HCT116 (cell line): ENCODE data around the gene TRIM41. TPM values are rescaled to one million over a fixed set of nuclear protein-coding genes. Genes with fewer than 3 reads are reported as not detected.

Experiments used
- ATAC-seq: fragments of 200-7000 bp; cut with Tn5 transposase; 2 replicates; pipeline ENCODE4 v1.9.1; 2020; ENCODE audit warnings: mild to moderate bottlenecking, moderate library complexity
- BruUV-seq: library from RNA; stranded (reverse); fragments of 400-500 nt; replicated peaks from 2 replicates; lab custom pipeline; 2021; lab: Mats Ljungman, UMichigan
- CTCF ChIA-PET: fragments of 300-600 bp; sonication (Branson Sonifier 250); formaldehyde crosslinking; loops from one replicate; lab custom pipeline; 2021; ENCODE audit warnings: antibody characterized with exemption; lab: Charles Lee
- POLR2A ChIA-PET: fragments of 300-600, 350-600 bp; sonication (Branson Sonifier 250); formaldehyde crosslinking; loops from one replicate; lab custom pipeline; 2021; ENCODE audit warnings: antibody characterized with exemption; lab: Charles Lee
- RAD21 ChIA-PET, 2 experiments: fragments of 300-600 bp; sonication (Branson Sonifier 250); formaldehyde crosslinking; loops; one replicate each; lab custom pipeline; 2023; ENCODE audit warnings: low total read pairs in 2 of 2; ENCODE audit not compliant: uncharacterized antibody in 2 of 2, unreplicated experiment in 2 of 2, low non-redundant PET in 1 of 2; lab: Charles Lee
- DNase-seq: peaks from one replicate; pipeline ENCODE4 v3.0.0-alpha.2; 2010; ENCODE audit warnings: low read depth, low spot score
- H2AFZ ChIP-seq: fragments of 200-600 bp; shearing (Covaris generic), sonication (generic); 2 replicates; pipeline ENCODE4 v1.6.1; 2017; ENCODE audit warnings: low read depth, mixed run types, mixed read lengths, antibody characterized with exemption, low read length; ENCODE audit not compliant: poor library complexity, severe bottlenecking
- H3K27ac ChIP-seq: 2 replicates; pipeline ENCODE4 v1.5.1; 2012; ENCODE audit warnings: low read depth, low read length
- H3K27me3 ChIP-seq: fragments of 200-600 bp; sonication (generic); 2 replicates; pipeline ENCODE4 v1.6.1; 2016; ENCODE audit warnings: mixed run types, low read length, mixed read lengths; ENCODE audit not compliant: insufficient read depth
- H3K36me3 ChIP-seq, 2 experiments: fragments of 200-500 bp in 1 of 2; fragments of 200-600 bp in 1 of 2; sonication (Bioruptor generic) in 1 of 2; sonication (generic) in 1 of 2; 2 replicates each; pipeline versions ENCODE4 v1.5.1 to v1.6.1; 2014 to 2016; ENCODE audit warnings: low read length in 2 of 2, inconsistent platforms in 1 of 2, mixed read lengths in 1 of 2, mixed run types in 1 of 2; ENCODE audit not compliant: insufficient read depth in 2 of 2, control insufficient read depth in 1 of 2
- H3K4me1 ChIP-seq, 2 experiments: fragments of 200-600 bp in 1 of 2; sonication (generic) in 1 of 2; 2 replicates each; pipeline versions ENCODE4 v1.5.1 to v1.6.1; 2012 to 2017; ENCODE audit warnings: low read length in 2 of 2, inconsistent platforms in 1 of 2, mild to moderate bottlenecking in 1 of 2, mixed read lengths in 1 of 2, mixed run types in 1 of 2, moderate library complexity in 1 of 2; ENCODE audit not compliant: insufficient read depth in 2 of 2, control insufficient read depth in 1 of 2
- H3K4me2 ChIP-seq: fragments of 200-600 bp; sonication (generic); 2 replicates; pipeline ENCODE4 v1.6.1; 2017; ENCODE audit warnings: mixed run types, low read length, mixed read lengths
- H3K4me3 ChIP-seq, 2 experiments: fragments of 200-600 bp in 1 of 2; sonication (generic) in 1 of 2; replicated peaks in 1 of 2; 2 replicates each; pipeline ENCODE4 v1.5.1; 2011 to 2016; ENCODE audit warnings: low read length in 2 of 2, control low read depth in 1 of 2, low read depth in 1 of 2, mild to moderate bottlenecking in 1 of 2, mixed read lengths in 1 of 2, mixed run types in 1 of 2
- H3K79me2 ChIP-seq: fragments of 200-600 bp; sonication (generic); 2 replicates; pipeline ENCODE4 v1.6.1; 2017; ENCODE audit warnings: mild to moderate bottlenecking, mixed run types, low read length, moderate library complexity, mixed read lengths; ENCODE audit not compliant: insufficient read depth
- H3K9ac ChIP-seq: fragments of 200-600 bp; sonication (generic); 2 replicates; pipeline ENCODE4 v1.6.1; 2016; ENCODE audit warnings: low read length, mixed read lengths
- H3K9me2 ChIP-seq: fragments of 200-600 bp; sonication (generic), shearing (Covaris generic); 2 replicates; pipeline ENCODE4 v1.6.1; 2017; ENCODE audit warnings: mixed run types, mild to moderate bottlenecking, moderate library complexity; ENCODE audit not compliant: insufficient read depth
- H3K9me3 ChIP-seq, 2 experiments: fragments of 200-500 bp in 1 of 2; fragments of 200-600 bp in 1 of 2; sonication (Bioruptor generic) in 1 of 2; sonication (generic) in 1 of 2; 2 replicates each; pipeline ENCODE4 v1.6.1; 2014 to 2017; ENCODE audit warnings: low read length in 2 of 2, mixed read lengths in 2 of 2, inconsistent platforms in 1 of 2, low read depth in 1 of 2, mild to moderate bottlenecking in 1 of 2, mixed run types in 1 of 2, moderate library complexity in 1 of 2; ENCODE audit not compliant: control insufficient read depth in 1 of 2, insufficient read depth in 1 of 2
- H4K20me1 ChIP-seq: fragments of 200-600 bp; sonication (generic), shearing (Covaris generic); 2 replicates; pipeline ENCODE4 v1.6.1; 2017; ENCODE audit warnings: mixed run types, mild to moderate bottlenecking, moderate library complexity; ENCODE audit not compliant: insufficient read depth
- POLR2A ChIP-seq: IDR thresholded peaks from 2 replicates; pipeline ENCODE4 v1.7.0; 2011; ENCODE audit warnings: borderline replicate concordance; ENCODE audit not compliant: insufficient read depth, insufficient read length; ENCODE audit errors: extremely low read depth
- POLR2AphosphoS5 ChIP-seq: IDR thresholded peaks from 2 replicates; pipeline ENCODE4 v1.6.1; 2011; ENCODE audit warnings: mild to moderate bottlenecking, low read depth, low read length, moderate library complexity
- SRF ChIP-seq: IDR thresholded peaks from 2 replicates; pipeline ENCODE4 v1.6.1; 2012; ENCODE audit warnings: low read depth
- intact Hi-C: fragments of 100-400 bp; cut with micrococcal nuclease; formaldehyde crosslinking; loops from 2 replicates; pipeline ENCODE4 v1.10.0; 2022
- total RNA-seq: library from RNA; stranded (reverse); gene quantifications from one replicate; pipeline ENCODE4 v1.2.1, GENCODE V29; 2021; ENCODE audit not compliant: unreplicated experiment
- TF ChIP-seq, protein P1 (sequence below): IDR thresholded peaks from 2 replicates; pipeline ENCODE4 v1.6.1; 2012; ENCODE audit warnings: low read depth

The TRIM41 gene
- total RNA-seq, 1 experiment from 2014 or later = 51.8 TPM

DNA sequence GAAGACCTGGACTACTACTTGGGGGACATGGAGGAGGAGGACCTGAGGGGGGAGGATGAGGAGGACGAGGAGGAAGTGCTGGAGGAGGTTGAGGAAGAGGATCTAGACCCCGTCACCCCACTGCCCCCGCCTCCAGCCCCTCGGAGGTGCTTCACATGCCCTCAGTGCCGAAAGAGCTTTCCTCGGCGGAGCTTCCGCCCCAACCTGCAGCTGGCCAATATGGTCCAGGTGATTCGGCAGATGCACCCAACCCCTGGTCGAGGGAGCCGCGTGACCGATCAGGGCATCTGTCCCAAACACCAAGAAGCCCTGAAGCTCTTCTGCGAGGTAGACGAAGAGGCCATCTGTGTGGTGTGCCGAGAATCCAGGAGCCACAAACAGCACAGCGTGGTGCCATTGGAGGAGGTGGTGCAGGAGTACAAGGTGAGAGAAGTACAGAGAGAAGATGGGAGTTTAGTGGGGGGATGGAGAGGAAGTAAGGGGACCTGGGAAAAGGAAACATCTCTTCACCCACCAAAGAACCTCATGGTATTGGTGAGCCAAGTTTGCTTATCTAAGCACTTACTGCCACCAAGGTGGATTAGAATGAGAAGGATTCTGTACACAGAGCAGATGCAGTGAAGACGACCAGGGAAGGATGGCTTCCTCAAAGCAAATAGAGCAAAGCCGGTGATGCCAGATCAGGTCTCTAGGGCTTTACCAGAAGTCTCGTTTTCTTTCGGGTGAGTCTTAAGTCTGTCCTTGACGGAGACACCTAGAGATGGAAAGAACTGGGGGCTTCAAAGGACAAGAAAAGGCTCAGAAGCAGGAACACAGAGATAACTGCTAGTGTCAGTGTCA is 1.5 kb downstream of the TRIM41 start:
- H3K4me1 ChIP-seq = peaks cover 18 to 33% of the 10 kb centered on the region in 2 experiments
- H3K9me2 ChIP-seq = no peaks in the 10 kb centered on the region
- H3K36me3 ChIP-seq = peaks cover 4 to 6% of the 10 kb centered on the region in 2 experiments; a peak in 2 of 4 replicates
- ChIA-PET RAD21 (no interaction called here), POLR2A (interaction anchor here (1.5 to 1.6 kb wide), 2 partner anchors 20 to 51 kb away, joined by 4 to 19 read pairs; partner anchors contain the start of gene RACK1), CTCF (no interaction called here)
- peaks cover 40% of the 10 kb centered on the region for H3K79me2 ChIP-seq
- TF ChIP-seq POLR2AphosphoS5 (0 out of 2 replicates have a peak, but pooled peaks have one; percentile 5), POLR2A (no peak), SRF (no peak)
- TF ChIP-seq, protein P1, sequence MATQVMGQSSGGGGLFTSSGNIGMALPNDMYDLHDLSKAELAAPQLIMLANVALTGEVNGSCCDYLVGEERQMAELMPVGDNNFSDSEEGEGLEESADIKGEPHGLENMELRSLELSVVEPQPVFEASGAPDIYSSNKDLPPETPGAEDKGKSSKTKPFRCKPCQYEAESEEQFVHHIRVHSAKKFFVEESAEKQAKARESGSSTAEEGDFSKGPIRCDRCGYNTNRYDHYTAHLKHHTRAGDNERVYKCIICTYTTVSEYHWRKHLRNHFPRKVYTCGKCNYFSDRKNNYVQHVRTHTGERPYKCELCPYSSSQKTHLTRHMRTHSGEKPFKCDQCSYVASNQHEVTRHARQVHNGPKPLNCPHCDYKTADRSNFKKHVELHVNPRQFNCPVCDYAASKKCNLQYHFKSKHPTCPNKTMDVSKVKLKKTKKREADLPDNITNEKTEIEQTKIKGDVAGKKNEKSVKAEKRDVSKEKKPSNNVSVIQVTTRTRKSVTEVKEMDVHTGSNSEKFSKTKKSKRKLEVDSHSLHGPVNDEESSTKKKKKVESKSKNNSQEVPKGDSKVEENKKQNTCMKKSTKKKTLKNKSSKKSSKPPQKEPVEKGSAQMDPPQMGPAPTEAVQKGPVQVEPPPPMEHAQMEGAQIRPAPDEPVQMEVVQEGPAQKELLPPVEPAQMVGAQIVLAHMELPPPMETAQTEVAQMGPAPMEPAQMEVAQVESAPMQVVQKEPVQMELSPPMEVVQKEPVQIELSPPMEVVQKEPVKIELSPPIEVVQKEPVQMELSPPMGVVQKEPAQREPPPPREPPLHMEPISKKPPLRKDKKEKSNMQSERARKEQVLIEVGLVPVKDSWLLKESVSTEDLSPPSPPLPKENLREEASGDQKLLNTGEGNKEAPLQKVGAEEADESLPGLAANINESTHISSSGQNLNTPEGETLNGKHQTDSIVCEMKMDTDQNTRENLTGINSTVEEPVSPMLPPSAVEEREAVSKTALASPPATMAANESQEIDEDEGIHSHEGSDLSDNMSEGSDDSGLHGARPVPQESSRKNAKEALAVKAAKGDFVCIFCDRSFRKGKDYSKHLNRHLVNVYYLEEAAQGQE = no peak
- ATAC-seq (no peak), DNase-seq (no peak)
- no peaks in the 10 kb centered on the region for H3K9me3 ChIP-seq
- H3K27me3 ChIP-seq = no peaks in the 10 kb centered on the region
- H3K4me2 ChIP-seq = peak overlapping the region; percentile 100
- H4K20me1 ChIP-seq = no peaks in the 10 kb centered on the region
- no TSS peak for BruUV-seq
- peak overlapping the region; percentile 94 to 100 for H3K4me3 ChIP-seq
- H2AFZ ChIP-seq = no peak overlapping the region
- intact Hi-C loops = loop anchor here (5.0 kb wide), 1 partner anchor 52 kb away; no protein-coding TSS in a partner anchor
- peak overlapping the region; percentile 88 for H3K9ac ChIP-seq
- peak overlapping the region; percentile 92 for H3K27ac ChIP-seq
